Activated T-cell treated with anti-CD3 and anti-CD28 coated beads for 4 hours (primary cell): Measurements from ENCODE around the gene STXBP6.
"Not testable (repeated sequence)": the region's sequence is repeated elsewhere in the genome, so short reads cannot be mapped to it uniquely, and the experiment has no call there.

Experiments
- DNase-seq: peaks from one replicate; pipeline ENCODE4 v3.0.0-alpha.2; 2020

The STXBP6 gene

DNA sequence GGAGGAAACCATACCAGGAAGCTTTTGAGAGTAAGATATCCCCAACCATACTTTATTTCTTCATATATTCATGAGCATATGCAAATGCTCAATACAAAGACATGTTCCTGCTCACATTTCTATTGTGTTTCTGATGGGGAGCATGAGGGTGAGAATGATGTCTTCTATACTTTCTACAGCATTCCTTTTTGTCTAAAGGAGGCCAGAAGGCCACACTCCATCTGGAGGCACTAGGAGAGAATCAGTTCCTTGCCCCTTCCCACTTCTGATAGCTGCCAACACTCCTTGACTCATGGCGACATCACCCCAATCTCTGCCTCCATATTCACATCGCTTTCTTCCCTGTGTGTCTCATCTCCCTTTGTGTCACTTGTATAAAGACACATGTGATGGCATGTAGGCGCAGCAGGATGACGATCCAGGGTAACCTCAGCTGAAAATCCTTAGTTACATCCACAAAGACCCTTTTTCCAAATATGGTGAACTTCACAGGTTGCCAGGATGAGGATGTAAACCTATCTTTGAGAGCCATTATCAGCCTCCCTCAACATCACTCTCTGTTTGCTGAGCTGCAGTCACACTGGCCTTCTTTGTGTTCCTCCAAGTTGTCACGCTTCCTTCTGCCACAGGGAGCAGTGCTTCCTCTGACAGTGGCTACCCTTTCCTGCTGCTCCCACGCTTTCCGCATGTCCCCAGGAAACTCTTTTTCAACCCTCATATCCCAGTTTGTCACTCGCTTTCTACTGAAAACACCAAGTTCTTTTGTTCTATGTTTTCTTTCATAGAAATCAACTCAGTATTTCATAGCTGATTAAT is 96.9 kb downstream of the STXBP6 start:
- no peak for DNase-seq

DNA sequence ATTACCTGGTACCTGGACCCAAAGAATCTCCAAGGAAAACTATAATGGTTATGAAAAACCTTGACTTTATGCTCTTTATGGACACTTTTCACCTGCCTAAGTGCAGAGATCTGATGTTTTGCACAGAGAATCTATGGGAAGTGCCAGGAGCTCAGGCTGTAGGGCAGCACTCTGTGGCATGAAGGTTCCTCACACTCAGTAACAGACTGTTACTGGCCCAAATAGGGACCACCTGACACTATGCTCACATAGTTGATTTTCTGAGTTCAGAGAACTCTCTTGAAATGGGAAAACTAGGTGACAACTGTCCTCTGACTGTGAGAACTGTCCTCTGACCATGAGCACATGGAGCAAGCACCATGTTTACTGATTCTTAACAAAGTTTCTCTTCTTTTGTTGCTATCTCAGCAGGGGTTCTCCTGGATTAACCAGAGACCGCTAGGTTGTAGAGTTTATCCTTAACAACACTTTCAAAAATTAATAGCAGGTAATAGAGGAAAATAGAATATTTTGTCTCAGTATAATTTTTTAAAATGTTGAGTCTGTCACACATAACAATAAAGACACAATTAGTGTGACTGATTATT is 101.6 kb downstream of the STXBP6 start:
- no peak for DNase-seq

DNA sequence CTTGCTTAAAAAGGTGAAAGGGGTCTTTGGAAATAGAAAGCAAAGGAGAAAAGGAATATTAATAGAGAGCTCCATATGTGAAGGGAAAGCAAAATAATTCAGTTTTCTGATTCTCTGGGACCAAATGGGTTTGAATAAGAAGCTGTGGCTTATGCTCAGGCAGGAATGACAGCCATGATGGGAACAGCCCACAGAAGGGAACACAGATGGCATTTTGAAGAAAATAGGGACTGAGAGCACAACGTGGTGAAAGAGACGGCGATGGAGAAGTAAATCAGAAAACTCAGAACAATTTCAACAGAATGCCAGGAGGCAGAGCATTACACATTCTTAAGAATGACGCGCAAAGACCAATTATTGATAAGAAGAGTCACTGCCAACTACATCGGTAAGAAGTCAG is 102.8 kb downstream of the STXBP6 start:
- DNase-seq: no peak

DNA sequence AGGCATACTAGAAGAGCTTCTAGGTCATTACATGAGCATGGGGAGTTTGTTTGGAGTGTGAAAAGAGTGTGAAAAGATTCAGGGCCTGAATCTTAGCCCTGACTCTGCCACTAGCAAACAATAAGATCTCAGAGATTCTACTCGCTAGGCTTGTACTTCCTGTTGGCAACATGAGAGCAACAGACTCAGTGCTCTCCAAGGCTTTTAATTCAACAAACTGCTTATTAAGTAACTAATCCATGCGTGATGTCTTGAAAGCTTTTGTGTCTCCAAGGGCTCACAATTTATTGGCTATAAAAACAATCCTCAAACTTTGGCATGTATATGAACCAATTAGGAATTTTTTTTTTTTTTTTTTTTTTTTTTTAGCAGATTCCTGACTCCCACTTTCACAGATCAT is 105.1 kb downstream of the STXBP6 start:
- no peak for DNase-seq

DNA sequence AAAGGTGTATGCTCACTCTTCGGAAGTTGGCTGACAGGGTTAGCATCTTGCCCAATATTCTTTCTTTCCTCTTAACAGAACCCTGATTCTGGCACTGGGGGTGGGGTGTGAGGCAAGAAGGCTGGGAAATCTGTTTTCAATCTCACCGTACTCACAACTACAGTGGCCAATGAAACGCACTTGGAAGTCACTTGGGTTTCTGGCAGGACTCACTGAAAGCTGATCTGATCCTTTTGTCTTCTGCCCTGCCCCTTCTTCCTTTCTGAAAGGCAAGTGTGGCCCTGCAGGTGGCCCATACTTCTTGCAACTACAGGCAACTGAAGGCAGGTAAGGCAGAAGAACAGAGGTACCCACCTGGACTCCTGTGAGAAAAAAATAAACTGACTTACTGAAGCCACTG is 106.9 kb downstream of the STXBP6 start:
- no peak for DNase-seq

DNA sequence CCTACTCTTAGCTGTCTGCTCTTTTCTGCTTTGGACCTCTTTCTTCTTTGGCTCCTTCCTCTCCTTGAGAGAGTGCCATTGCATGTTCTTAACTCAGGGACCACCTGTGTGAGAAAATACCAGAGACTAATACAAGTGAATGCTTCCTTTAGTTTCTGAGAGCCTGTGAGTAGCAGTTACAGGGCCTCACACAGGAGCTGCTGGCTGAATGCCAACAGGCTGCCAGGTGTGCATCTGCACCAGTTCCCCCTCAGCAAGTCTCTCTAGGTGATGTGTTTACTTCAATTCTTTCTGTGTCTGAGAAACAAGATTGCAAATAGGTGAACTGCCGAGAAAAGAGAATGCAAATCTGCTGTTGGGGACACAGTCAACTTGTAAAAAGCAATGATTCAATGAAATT is 108.2 kb downstream of the STXBP6 start:
- DNase-seq: no peak

DNA sequence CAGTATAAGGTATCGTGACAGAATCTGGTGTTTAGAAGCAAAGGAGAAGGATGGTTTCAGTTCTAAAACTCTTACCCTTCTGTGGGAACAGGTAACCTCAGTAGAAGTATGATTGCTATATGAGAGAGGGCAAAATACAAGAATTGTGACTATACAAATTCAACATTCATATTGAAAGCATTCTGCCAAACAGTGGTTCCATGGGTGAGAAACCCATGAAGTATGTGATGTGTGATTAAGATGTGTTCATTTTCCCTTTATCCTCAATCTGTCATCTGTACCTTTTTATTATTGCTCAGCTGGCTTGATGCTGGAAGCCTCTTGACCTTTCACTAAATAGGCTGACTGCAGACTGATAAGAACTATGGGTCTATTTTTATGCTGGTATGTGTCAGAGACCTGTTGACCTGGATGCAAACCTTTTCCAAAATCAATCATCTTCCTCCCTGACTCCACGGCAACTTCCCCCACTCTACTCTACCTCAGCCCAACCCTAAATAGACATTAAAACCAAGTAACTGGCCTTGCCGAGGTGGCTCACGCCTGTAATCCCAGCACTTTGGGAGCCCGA is 109.6 kb downstream of the STXBP6 start:
- no peak for DNase-seq

DNA sequence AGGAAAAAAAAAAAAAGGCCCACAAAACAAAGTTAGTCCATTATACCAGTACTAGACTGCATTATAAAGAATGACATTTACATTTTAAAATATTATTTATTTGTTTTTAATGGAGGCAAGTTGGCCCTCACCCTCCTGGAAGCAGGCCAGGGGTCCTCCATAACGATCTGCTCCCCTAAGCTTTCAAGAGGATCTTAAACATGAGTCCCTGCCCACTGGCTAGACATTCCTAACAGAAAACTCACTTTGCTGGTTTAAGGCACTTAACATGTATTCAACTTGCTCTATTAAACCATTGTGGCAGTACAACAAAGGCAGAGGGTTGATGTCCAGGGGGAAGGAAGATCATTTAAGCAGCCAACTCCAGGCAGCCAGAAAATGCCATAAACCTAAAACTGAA is 111.4 kb downstream of the STXBP6 start:
- no peak for DNase-seq

DNA sequence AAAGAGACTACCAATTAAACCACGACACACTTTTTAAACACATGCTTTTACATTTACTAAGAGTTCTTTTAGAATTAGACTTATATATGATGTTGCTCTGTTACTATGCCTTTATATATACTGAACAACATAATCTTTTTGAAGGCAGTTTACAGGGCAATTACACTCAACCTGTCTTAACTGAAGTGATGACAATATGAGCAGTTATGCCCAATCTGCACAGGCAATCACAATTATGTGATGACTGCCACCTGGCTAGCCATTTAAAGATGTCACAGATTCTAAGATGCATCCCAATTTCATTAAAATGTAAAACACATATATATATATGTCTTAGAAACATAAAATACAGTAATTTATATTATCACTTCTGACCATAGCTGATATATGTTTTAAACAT is 112.6 kb downstream of the STXBP6 start:
- DNase-seq: no peak

DNA sequence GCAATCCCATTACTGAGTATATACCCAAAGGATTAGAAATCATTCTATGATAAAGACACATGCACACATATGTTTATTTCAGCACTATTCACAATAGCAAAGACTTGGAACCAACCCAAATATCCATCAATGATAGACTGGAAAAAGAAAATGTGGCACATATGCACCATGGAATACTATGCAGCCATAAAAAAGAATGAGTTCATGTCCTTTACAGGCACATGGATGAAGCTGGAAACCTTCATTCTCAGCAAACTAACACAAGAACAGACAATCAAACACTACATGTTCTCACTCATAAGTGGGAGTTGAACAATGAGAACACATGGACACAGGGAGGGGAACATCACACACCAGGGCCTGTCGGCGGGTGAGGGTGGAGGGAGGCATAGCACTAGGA is 113.2 kb downstream of the STXBP6 start:
- not testable (repeated sequence) for DNase-seq

DNA sequence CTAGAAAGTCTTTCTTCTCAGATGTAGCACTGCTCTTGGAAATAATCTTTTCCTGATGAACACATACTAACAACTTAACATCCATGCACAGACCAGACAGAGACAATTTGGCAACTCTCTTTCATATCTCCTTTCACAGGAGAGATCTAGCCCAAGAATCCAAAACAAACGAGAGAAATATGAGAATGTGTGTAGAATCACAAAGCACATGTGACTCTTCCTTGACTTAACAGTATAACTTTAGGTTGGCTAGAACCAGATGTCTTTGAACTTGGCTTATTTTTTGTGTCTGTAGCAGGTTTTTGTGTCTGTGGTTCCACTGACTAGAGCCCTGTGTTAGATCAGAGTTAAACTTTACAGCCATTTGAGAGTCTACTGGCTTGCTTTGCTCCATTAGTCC is 114.2 kb downstream of the STXBP6 start:
- DNase-seq: no peak

DNA sequence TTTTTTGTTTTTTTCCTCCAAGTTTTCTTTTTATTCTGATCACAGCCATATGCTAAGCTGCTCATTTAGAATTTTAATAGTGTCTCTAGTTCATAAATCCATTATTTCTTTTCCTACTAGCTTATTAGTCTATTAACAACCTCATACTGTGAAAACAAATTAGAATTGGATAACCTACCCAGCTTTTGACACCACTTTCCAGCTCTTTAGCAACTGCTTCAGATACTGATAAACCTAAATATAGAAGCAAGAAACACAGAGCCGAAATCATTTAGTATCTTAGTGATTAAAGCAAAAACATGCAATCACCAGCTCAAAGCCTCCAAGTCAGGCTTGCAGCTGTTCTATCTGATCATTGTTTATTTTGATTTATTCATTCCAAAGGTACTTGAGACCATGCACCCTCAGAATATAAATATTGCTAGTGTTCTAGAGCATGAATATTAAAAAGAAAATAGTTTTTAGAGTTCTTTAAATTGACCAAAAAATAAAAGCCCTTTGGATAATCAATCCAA is 121.5 kb downstream of the STXBP6 start:
- no peak for DNase-seq

DNA sequence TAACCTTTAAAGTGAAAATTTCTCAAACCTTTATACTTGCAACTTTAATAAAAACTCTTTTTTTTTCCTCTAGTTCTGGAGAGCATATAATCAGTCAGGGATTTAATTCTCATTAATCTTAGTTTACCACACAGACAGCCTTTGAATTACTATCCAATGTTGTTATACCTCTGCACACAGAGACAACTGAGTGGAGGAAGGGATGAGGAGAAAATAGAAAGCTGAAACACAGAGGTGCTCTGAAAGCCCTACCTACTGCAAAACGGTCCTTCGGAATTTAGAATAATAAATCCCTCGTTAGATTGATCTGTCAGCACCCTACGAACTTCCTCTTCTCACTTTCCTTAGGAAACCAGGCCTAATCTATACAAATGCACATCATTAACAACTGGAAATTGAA is 122.1 kb downstream of the STXBP6 start:
- DNase-seq: no peak

DNA sequence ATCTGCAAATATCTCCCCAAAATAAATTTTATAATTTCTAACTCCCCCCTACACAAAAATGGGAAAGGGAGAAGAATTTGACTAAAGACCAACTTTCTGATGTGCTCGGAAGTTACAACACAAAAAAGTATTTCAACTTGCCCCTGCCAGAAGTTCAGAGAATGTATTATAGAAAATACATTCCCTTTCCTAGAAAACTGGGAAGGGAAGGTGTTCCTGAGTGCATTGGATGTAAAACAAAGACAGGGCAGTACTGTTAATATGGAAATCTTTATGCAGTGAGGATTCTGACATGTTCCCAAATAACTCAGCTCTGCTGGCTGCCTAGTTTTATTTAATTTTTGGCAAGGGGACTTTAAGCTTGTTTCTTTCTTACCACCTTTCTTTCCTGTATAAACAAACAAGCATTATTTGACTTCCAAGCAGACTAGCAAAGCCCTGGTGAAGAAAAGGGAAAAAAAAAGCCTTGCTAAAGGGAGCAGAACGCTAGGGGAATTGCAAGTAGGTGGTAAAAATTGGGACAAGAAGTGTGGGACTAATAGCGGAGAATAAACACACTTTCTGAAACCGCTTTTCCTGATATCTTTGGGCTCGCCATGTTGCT is 124.1 kb downstream of the STXBP6 start:
- DNase-seq: no peak

DNA sequence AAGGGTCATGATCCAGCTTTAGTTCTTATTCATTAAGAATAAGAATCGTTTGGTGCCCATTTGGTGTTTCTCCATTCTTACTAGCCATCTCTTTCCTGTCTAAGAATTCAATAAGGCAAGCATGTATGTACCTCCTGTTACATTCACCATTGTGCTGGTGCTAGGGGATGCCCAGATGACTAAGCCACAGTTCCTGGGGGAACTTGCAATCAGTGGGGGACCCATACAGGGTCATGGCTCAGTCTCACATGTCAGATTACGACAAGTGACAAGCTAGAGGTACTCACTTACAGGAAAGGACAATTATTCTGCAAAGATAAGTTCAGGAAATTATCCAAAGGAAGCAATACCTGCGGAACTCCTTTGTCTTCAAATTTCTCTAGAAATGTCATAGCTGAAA is 125.4 kb downstream of the STXBP6 start:
- no peak for DNase-seq

DNA sequence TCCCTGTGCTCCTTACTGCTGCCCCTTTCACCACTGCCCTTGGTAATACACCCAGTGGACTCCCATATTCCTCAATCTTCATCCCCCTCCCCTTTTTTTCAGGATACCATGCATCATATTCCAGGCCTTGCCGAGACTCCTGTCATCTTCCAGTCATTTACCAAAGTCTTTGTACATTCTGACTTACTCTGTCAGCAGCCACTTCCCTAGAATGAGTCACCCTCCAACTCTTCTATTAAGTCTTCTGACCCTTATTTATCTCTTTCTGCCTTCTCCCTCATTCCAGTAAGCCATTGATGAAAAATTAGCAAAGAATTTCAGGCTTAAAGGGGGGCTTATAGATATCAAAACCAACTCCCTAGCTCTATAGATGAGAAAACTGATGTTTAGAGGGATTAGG is 128.0 kb downstream of the STXBP6 start:
- no peak for DNase-seq

DNA sequence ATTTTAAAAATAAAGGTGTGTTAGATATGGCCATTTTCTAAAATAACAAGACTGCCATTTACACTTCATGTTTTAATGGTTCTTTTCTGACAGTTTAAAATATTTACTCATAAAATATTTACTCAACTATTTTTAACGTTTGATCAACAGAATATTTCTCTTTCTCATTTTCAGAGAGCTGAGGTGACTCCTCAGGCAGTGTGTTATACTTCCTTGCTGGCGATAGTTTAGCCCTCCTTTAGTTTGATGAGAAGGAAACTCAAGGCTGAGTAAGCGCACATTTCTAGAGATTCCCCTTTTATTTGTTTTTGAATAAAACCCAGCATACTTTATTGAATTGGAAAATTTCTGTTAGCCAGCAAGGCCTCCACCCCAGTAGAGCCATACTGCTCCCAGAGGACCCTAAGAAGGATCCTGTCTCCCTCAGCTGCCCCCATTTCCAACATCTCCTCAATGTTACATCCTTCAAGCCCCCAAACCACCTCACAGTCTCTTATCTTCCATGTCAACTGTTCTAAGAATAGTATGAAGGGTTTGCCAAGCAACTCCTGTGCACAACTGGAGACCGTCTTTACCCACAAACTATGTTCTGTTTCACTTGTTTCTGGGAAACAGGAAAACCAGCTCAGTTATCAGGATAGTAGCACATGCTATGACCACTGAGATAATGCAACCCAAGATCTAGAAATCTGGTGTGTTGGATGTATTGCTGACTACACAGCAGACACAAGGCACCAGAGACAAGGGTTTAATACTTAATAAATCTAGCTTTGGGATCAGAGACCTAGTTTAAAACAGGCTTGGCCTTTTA is 129.5 kb downstream of the STXBP6 start:
- DNase-seq: no peak

DNA sequence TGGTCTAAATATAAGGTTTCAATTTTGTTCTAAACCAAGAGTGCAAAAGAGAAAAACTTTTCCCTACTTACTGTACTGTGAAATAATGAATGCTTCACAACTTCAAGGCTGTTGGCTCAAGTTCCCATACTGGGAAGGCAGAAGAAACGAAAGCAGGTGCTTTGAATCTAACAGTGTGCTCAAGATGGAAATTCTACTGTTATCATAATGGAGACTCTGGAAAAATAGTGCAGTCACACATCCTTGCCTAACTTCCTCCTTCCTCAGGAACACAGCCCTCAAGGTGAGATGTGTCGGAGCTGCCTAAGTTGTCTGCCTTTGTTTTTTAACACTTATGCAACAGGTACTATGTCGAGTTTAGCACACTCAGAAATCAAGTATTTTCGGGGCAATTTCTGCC is 131.1 kb downstream of the STXBP6 start:
- no peak for DNase-seq

DNA sequence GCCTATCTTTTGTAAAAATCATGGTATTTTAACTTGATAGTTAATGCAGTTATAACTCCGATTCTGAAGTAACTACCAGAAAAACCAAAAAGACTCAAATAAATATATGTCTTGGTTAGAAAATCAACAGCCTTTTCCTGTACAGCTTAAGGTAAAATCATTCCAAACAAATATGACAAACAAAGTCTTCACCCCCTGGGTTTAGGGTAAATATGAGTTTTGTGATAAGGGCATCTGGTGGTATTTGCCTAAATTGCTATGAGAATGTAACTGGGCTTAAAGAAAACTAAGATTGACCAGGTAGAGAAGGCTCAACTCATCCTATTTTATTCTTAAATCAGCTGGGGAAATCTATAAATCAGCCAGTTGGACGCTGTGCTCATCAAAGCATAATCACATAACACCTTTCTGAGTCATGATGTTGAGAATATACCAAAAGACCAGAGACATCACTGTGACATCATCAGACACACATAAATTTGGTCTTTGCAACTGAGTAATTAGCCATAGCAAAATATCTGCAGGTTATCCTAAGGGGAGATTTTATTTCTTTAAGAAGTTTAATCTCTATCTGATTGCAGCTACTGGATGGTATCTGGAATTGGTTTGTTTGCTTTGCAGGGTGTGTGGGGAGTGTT is 133.9 kb downstream of the STXBP6 start:
- DNase-seq: no peak

DNA sequence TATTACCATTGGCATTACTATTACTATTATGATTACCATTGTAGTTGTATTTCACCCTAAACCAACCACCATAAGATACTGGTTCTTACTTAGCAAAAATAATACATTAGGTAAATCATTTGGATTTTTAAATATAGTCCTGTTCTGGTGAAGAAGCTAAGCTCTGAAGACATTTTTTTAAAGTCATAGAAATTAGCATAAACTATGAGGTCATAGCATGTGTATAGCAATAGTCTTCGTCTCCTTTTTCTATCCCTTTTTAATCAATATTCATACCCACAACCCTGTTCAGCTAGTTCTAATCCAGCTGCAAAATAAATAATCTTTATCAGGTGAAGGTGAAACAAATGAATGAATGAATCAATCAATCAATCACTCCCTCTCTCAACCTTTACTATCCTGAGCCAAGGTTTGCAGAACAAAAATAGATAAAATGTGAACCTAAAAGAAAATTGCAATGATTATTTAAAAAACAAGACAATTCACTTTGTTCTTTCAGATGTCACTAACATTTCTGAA is 134.5 kb downstream of the STXBP6 start:
- no peak for DNase-seq

DNA sequence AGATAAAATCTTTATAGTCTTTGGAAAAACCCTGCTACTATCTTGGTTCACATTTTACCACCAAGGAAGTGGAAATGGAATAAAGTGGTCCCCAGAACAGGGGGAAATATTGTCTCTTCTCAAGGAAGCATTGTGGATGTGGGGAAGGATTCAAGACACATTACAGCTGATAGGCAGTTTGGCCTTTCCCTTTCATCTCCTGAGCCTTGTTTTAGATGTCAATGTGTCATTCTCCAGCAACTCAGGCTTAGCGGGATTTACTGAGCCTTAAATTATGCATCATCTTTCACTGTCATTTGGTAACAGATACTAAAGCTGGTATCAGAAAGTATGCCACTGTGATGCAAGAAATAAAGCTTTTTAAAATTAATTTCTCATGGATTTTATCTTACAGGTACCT is 136.2 kb downstream of the STXBP6 start:
- no peak for DNase-seq

DNA sequence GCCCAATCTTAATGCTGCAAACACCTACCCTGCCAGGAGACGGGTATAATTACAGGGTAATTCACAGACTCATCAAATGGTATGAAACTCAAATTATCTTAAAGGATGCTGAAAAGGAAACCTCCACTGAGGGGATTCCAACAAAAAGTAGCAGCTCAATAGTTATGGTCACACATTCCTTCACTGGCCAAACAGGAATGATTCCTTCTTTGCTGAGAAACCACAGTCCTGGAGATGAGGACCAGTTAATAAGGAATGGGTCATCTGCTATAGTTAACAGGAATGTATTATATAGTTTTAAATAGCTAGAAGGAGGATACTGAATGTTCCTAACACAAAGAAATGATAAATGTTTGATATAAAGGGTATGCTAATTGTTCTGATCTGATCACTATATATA is 136.9 kb downstream of the STXBP6 start:
- no peak for DNase-seq
